HG03354 (cell line): Measurements from ENCODE around the gene STEAP1B.
"Not testable (repeated sequence)": the region's sequence is repeated elsewhere in the genome, so short reads cannot be mapped to it uniquely, and the experiment has no call there.

Source experiments
- ATAC-seq: cut with Tn5 transposase; IDR thresholded peaks from one replicate; pipeline ENCODE4 v1.9.1; 2021; ENCODE audit warnings: mild to moderate bottlenecking; ENCODE audit not compliant: unreplicated experiment, poor library complexity, severe bottlenecking

STEAP1B gene

GRCh38 chr7:22464299-22464698 is 35.7 kb downstream of the STEAP1B start:
- ATAC-seq: no peak

- ATAC-seq: no peak
Observed at GRCh38 chr7:22460363-22460988, 39.5 kb downstream of the STEAP1B start.

GRCh38 chr7:22457471-22457870 is 42.5 kb downstream of the STEAP1B start:
- no peak for ATAC-seq

- ATAC-seq: no peak
Observed at GRCh38 chr7:22454446-22454845, 45.5 kb downstream of the STEAP1B start.

GRCh38 chr7:22452960-22453558 is 46.9 kb downstream of the STEAP1B start:
- no peak for ATAC-seq

GRCh38 chr7:22452142-22452959 is 47.6 kb downstream of the STEAP1B start:
- no peak for ATAC-seq

GRCh38 chr7:22450013-22450412 is 50.0 kb downstream of the STEAP1B start:
- not testable (repeated sequence) for ATAC-seq

- peak; percentile 80 for ATAC-seq
Observed at GRCh38 chr7:22447762-22448161, 52.2 kb downstream of the STEAP1B start.

- peak; percentile 28 for ATAC-seq
Observed at GRCh38 chr7:22447008-22447407, 53.0 kb downstream of the STEAP1B start.

GRCh38 chr7:22445853-22446252 is 54.1 kb downstream of the STEAP1B start:
- ATAC-seq: no peak

GRCh38 chr7:22445140-22445743 is 54.7 kb downstream of the STEAP1B start:
- peak; percentile 44 for ATAC-seq

- peak; percentile 2 for ATAC-seq
Observed at GRCh38 chr7:22444181-22444971, 55.6 kb downstream of the STEAP1B start.

GRCh38 chr7:22443370-22444180 is 56.4 kb downstream of the STEAP1B start:
- ATAC-seq: no peak

- no peak for ATAC-seq
Observed at GRCh38 chr7:22442882-22443369, 57.1 kb downstream of the STEAP1B start.

- no peak for ATAC-seq
Observed at GRCh38 chr7:22442187-22442881, 57.7 kb downstream of the STEAP1B start.

GRCh38 chr7:22441157-22441556 is 58.8 kb downstream of the STEAP1B start:
- ATAC-seq: no peak

- peak; percentile 74 for ATAC-seq
Observed at GRCh38 chr7:22438994-22439393, 61.0 kb downstream of the STEAP1B start.

GRCh38 chr7:22436552-22436951 is 63.4 kb downstream of the STEAP1B start:
- ATAC-seq: not testable (repeated sequence)
